ENCODE measurements around the gene PTPN3. TPM values are rescaled to one million over a fixed set of nuclear protein-coding genes. Genes with fewer than 3 reads are reported as not detected.
A peak's percentile ranks its signal among the peaks of the same experiment; 100 is the strongest.

Gene PTPN3
- total and polyA plus RNA-seq, 10 of the 15 experiments (the other 5 are each of a cell fraction or from before 2014, with no cell fraction given): 0.18 to 1.3 (median 0.39) TPM

DNA sequence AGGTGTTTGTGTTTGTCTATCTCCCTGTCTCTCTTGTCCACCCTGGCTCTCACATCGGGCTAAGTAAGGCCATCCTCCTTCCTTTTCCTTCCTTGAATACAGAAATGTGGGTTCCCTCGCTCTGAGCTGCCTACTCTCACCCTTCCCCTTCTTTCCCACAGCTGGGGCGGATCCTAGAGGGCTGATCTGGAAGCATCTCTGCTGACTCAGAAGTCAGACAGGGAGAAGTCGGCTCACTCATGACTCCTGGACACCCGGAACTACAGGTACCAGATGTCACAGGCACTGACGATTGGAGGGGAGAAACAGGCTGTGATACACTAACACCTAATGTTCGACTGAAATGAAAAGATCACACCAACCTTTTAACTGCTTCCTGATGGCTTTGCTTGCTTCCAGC is 41.3 kb downstream of the PTPN3 start:
- Histone ChIP-seq H3K79me2 (ENCODE audit: control insufficient read depth, insufficient read depth, low read length) (no peaks in the 10 kb centered on the region), H3K9ac (ENCODE audit: control insufficient read depth, insufficient read depth, low read length) (no peak overlapping the region), H3K9me3 (replicated peaks; ENCODE audit: control insufficient read depth, insufficient read depth, low read length) (no peaks in the 10 kb centered on the region), H3K27me3 (replicated peaks in 1 of 2; ENCODE audit: control insufficient read depth in 2 of 2, insufficient read depth in 2 of 2, low read length in 1 of 2) (no peaks in the 10 kb centered on the region; a peak in 1 of 4 replicates), H4K20me1 (ENCODE audit: control insufficient read depth, insufficient read depth) (no peaks in the 10 kb centered on the region; the same call in 1 of the 2 replicates), H3K27ac (ENCODE audit: control insufficient read depth, insufficient read depth) (no peak overlapping the region), H3K4me2 (ENCODE audit: control insufficient read depth, insufficient read depth) (no peak overlapping the region), H3K4me3 (no peak overlapping the region), H2AFZ (ENCODE audit: control insufficient read depth, low read depth, low read length) (no peak overlapping the region), H3K36me3 (ENCODE audit: control insufficient read depth in 2 of 2, insufficient read depth in 2 of 2, low read length in 1 of 2) (no peaks in the 10 kb centered on the region), H3K4me1 (ENCODE audit: control insufficient read depth, insufficient read depth, low read length) (no peaks in the 10 kb centered on the region)
- no TSS peak for BruUV-seq (replicated peaks)
- FAIRE-seq (no peak), DNase-seq (ENCODE audit: low read depth, low spot score) (no peak), ATAC-seq (no peak)
- intact Hi-C loops (cut with micrococcal nuclease; ENCODE audit: unreplicated experiment): no loop called here
- ChIA-PET POLR2A (no interaction called here), RAD21 (ENCODE audit: unreplicated experiment) (interaction anchor here (1.2 kb wide), 1 partner anchor 11 kb away, joined by 6 read pairs; no protein-coding TSS in a partner anchor), CTCF (interaction anchor here (1.4 to 1.9 kb wide), 5 partner anchors 9 to 62 kb away, joined by 5 to 8 read pairs (median 7); no protein-coding TSS in a partner anchor), SMC1A (ENCODE audit: uncharacterized antibody, unreplicated experiment) (interaction anchor here (0.9 to 2.2 kb wide), 2 partner anchors 9 to 11 kb away, joined by 3 to 6 read pairs; no protein-coding TSS in a partner anchor)
- in situ Hi-C loops (cut with MboI): no loop called here
- 52% methylated on average over 7 of the region's 7 CpGs for WGBS (ENCODE audit: insufficient coverage, insufficient replicate concordance, low lambda C conversion rate, missing lambda C conversion rate)
- TF ChIP-seq MYB (IDR thresholded peaks at IDR 0.05; ENCODE audit: borderline replicate concordance, low read depth, low read length) (no peak), CBFB (IDR thresholded peaks at IDR 0.05; ENCODE audit: low read depth) (no peak), TCF12 (IDR thresholded peaks at IDR 0.05; ENCODE audit: low read depth, low read length) (no peak)

DNA sequence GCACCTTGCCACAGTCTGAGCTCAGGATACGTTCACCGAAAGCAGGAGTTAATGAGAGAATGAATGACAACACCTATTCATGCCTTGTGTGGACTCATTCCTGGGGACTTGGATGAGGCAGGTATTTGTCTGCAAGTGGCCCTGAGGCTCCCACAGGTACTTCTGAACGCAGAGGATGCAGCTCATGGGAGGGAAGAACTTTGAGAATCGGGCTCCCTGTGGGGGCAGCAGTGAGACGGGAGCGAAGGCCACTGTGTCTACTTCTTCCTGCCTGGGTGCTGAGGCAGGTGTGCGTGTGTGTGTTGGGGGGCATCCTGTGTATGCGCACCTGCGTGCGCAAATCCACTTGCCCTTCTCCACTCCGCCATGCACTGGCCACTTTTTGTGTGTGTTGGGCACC is 42.2 kb downstream of the PTPN3 start:
- no peak overlapping the region for H3K4me3 ChIP-seq
- no peak for DNase-seq (ENCODE audit: low read depth, low spot score)
- H3K9ac ChIP-seq (ENCODE audit: control insufficient read depth, insufficient read depth, low read length): no peak overlapping the region
- H4K20me1 ChIP-seq (ENCODE audit: control insufficient read depth, insufficient read depth): no peaks in the 10 kb centered on the region; the same call in 1 of the 2 replicates
- POLR2A ChIA-PET: no interaction called here
- H3K27ac ChIP-seq (ENCODE audit: control insufficient read depth, insufficient read depth): no peak overlapping the region
- no peaks in the 10 kb centered on the region for H3K9me3 ChIP-seq (replicated peaks; ENCODE audit: control insufficient read depth, insufficient read depth, low read length)
- no peaks in the 10 kb centered on the region; a peak in 1 of 4 replicates for H3K27me3 ChIP-seq (replicated peaks in 1 of 2; ENCODE audit: control insufficient read depth in 2 of 2, insufficient read depth in 2 of 2, low read length in 1 of 2)
- H3K4me1 ChIP-seq (ENCODE audit: control insufficient read depth, insufficient read depth, low read length): no peaks in the 10 kb centered on the region
- no peak for FAIRE-seq
- RAD21 ChIA-PET (ENCODE audit: unreplicated experiment): interaction anchor here (1.1 kb wide), 1 partner anchor 14 kb away, joined by 3 read pairs; no protein-coding TSS in a partner anchor
- SMC1A ChIA-PET (ENCODE audit: uncharacterized antibody, unreplicated experiment): interaction anchor here (0.7 to 1.2 kb wide), 2 partner anchors 12 to 13 kb away, joined by 4 read pairs; no protein-coding TSS in a partner anchor
- H3K4me2 ChIP-seq (ENCODE audit: control insufficient read depth, insufficient read depth): no peak overlapping the region
- in situ Hi-C loops (cut with MboI): no loop called here
- no peak overlapping the region for H2AFZ ChIP-seq (ENCODE audit: control insufficient read depth, low read depth, low read length)
- CTCF ChIA-PET: interaction anchor here (0.6 to 1.9 kb wide), 5 partner anchors 8 to 14 kb away, joined by 3 to 11 read pairs (median 5); no protein-coding TSS in a partner anchor
- H3K36me3 ChIP-seq (ENCODE audit: control insufficient read depth in 2 of 2, insufficient read depth in 2 of 2, low read length in 1 of 2): no peaks in the 10 kb centered on the region
- no peaks in the 10 kb centered on the region for H3K79me2 ChIP-seq (ENCODE audit: control insufficient read depth, insufficient read depth, low read length)
- BruUV-seq (replicated peaks): no TSS peak
- TF ChIP-seq SUZ12 (IDR thresholded peaks at IDR 0.05; ENCODE audit: unreplicated experiment) (no peak), CREM (IDR thresholded peaks at IDR 0.05; ENCODE audit: low read depth) (no peak), CBFB (IDR thresholded peaks at IDR 0.05; ENCODE audit: low read depth) (no peak), PAX5 (IDR thresholded peaks at IDR 0.05; ENCODE audit: borderline replicate concordance, low read depth, low read length) (no peak), CEBPB (IDR thresholded peaks at IDR 0.05; ENCODE audit: borderline replicate concordance in 1 of 2, low read depth in 2 of 2, low read length in 2 of 2) (no peak)
- TF ChIP-seq, protein P1, sequence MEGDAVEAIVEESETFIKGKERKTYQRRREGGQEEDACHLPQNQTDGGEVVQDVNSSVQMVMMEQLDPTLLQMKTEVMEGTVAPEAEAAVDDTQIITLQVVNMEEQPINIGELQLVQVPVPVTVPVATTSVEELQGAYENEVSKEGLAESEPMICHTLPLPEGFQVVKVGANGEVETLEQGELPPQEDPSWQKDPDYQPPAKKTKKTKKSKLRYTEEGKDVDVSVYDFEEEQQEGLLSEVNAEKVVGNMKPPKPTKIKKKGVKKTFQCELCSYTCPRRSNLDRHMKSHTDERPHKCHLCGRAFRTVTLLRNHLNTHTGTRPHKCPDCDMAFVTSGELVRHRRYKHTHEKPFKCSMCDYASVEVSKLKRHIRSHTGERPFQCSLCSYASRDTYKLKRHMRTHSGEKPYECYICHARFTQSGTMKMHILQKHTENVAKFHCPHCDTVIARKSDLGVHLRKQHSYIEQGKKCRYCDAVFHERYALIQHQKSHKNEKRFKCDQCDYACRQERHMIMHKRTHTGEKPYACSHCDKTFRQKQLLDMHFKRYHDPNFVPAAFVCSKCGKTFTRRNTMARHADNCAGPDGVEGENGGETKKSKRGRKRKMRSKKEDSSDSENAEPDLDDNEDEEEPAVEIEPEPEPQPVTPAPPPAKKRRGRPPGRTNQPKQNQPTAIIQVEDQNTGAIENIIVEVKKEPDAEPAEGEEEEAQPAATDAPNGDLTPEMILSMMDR (IDR thresholded peaks at IDR 0.05 in 2 of 3, conservative IDR thresholded peaks at IDR 0.05 in 1 of 3; ENCODE audit: control insufficient read depth in 2 of 3, extremely low read depth in 1 of 3, insufficient read depth in 1 of 3, low read depth in 3 of 3, low read length in 3 of 3): peak; percentile 11 to 32 (median 14); a peak in 4 of 6 replicates
- TF ChIP-seq, protein P2, sequence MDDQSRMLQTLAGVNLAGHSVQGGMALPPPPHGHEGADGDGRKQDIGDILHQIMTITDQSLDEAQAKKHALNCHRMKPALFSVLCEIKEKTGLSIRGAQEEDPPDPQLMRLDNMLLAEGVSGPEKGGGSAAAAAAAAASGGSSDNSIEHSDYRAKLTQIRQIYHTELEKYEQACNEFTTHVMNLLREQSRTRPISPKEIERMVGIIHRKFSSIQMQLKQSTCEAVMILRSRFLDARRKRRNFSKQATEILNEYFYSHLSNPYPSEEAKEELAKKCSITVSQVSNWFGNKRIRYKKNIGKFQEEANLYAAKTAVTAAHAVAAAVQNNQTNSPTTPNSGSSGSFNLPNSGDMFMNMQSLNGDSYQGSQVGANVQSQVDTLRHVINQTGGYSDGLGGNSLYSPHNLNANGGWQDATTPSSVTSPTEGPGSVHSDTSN (IDR thresholded peaks at IDR 0.05; ENCODE audit: insufficient replicate concordance, low read depth, low read length): no peak
- ATAC-seq: peak; percentile 76
- intact Hi-C loops (cut with micrococcal nuclease; ENCODE audit: unreplicated experiment): no loop called here
- 59% methylated on average over 11 of the region's 11 CpGs for WGBS (ENCODE audit: insufficient coverage, insufficient replicate concordance, low lambda C conversion rate, missing lambda C conversion rate)

Measured in GM12878 (cell line).